ENCODE measurements around the gene F2RL3.

GRCh38 chr19:16899566-16900075, 10.8 kb downstream of the F2RL3 start:
- TF ChIP-seq POLR2A (IDR thresholded peaks at IDR 0.05) (no peak), CTCF (IDR thresholded peaks at IDR 0.05) (peak in 4 of 7 experiments; percentile 15 to 49 (median 32)), EP300 (IDR thresholded peaks at IDR 0.05) (no peak)

Data from stomach (tissue), 4 donors.